ENCODE data around the gene CBLB. TPM values are rescaled to one million over a fixed set of nuclear protein-coding genes. Genes with fewer than 3 reads are reported as not detected.

Gene CBLB
- total RNA-seq, result 33.6 TPM

- DNase-seq (ENCODE audit: low spot score), result peak; percentile 92
These were observed at the start of gene CBLB for GRCh38 chr3:105868742-105869530. Gene CBLB (minus strand): TSS chr3:105869012. CDS start chr3:105867577, 1,435 bp downstream.

- no peak for DNase-seq (ENCODE audit: low spot score)
These were observed 48.0 kb upstream of the CBLB start for GRCh38 chr3:105916767-105917166.

- DNase-seq (ENCODE audit: low spot score), result no peak
These were observed 46.7 kb upstream of the CBLB start for GRCh38 chr3:105915524-105915923.

GRCh38 chr3:105913616-105914015 lies 44.8 kb upstream of the CBLB start:
- DNase-seq (ENCODE audit: low spot score), result no peak

GRCh38 chr3:105912891-105913290 lies 44.1 kb upstream of the CBLB start:
- DNase-seq (ENCODE audit: low spot score), result no peak

- DNase-seq (ENCODE audit: low spot score), result no peak
These were observed 42.7 kb upstream of the CBLB start for GRCh38 chr3:105911496-105911895.

GRCh38 chr3:105907777-105908176 lies 39.0 kb upstream of the CBLB start:
- no peak for DNase-seq (ENCODE audit: low spot score)

- DNase-seq (ENCODE audit: low spot score), result peak; percentile 28
These were observed 38.0 kb upstream of the CBLB start for GRCh38 chr3:105906836-105907235.

- no peak for DNase-seq (ENCODE audit: low spot score)
These were observed 37.5 kb upstream of the CBLB start for GRCh38 chr3:105906345-105906744.

- no peak for DNase-seq (ENCODE audit: low spot score)
These were observed 36.5 kb upstream of the CBLB start for GRCh38 chr3:105905328-105905727.

- no peak for DNase-seq (ENCODE audit: low spot score)
These were observed 36.0 kb upstream of the CBLB start for GRCh38 chr3:105904678-105905284.

GRCh38 chr3:105904251-105904650 lies 35.4 kb upstream of the CBLB start:
- DNase-seq (ENCODE audit: low spot score), result no peak

GRCh38 chr3:105899516-105899915 lies 30.7 kb upstream of the CBLB start:
- DNase-seq (ENCODE audit: low spot score), result no peak

GRCh38 chr3:105891101-105891500 lies 22.3 kb upstream of the CBLB start:
- no peak for DNase-seq (ENCODE audit: low spot score)

GRCh38 chr3:105888621-105889579 lies 20.1 kb upstream of the CBLB start:
- no peak for DNase-seq (ENCODE audit: low spot score)

GRCh38 chr3:105885256-105885655 lies 16.4 kb upstream of the CBLB start:
- DNase-seq (ENCODE audit: low spot score), result no peak

GRCh38 chr3:105883798-105884377 lies 15.1 kb upstream of the CBLB start:
- no peak for DNase-seq (ENCODE audit: low spot score)

GRCh38 chr3:105880681-105881290 lies 12.0 kb upstream of the CBLB start:
- DNase-seq (ENCODE audit: low spot score), result no peak

GRCh38 chr3:105878061-105878460 lies 9.2 kb upstream of the CBLB start:
- DNase-seq (ENCODE audit: low spot score), result no peak

- no peak for DNase-seq (ENCODE audit: low spot score)
These were observed 8.6 kb upstream of the CBLB start for GRCh38 chr3:105877336-105877910.

- DNase-seq (ENCODE audit: low spot score), result no peak
These were observed 8.0 kb upstream of the CBLB start for GRCh38 chr3:105876780-105877327.
